Mesendoderm (in vitro differentiated cells): Measurements from ENCODE around the gene CBARP.
A peak's percentile ranks its signal among the peaks of the same experiment; 100 is the strongest.

Experiments
- DNase-seq: peaks from one replicate; pipeline ENCODE4 v3.0.0; 2013
- H2AK5ac ChIP-seq: 2 replicates; pipeline ENCODE4 v1.6.1; 2013; ENCODE audit warnings: low read length, inconsistent platforms
- H2BK120ac ChIP-seq: 2 replicates; pipeline ENCODE4 v1.6.1; 2013; ENCODE audit warnings: low read depth, mild to moderate bottlenecking, low read length, moderate library complexity, mixed read lengths
- H2BK15ac ChIP-seq: replicated peaks from 2 replicates; pipeline ENCODE4 v1.6.1; 2013; ENCODE audit warnings: low read depth, mild to moderate bottlenecking, moderate library complexity
- H2BK5ac ChIP-seq: 2 replicates; pipeline ENCODE4 v1.6.1; 2013; ENCODE audit warnings: low read length, inconsistent platforms
- H3K18ac ChIP-seq: 2 replicates; pipeline ENCODE4 v1.6.1; 2013; ENCODE audit warnings: mild to moderate bottlenecking, low read length, mixed read lengths
- H3K23ac ChIP-seq: one replicate; pipeline ENCODE4 v1.6.1; 2013; ENCODE audit warnings: low read length
- H3K27ac ChIP-seq: 2 replicates; pipeline ENCODE4 v1.5.1; 2013; ENCODE audit warnings: low read depth, mild to moderate bottlenecking, inconsistent platforms, low read length, moderate library complexity
- H3K27me3 ChIP-seq: 2 replicates; pipeline ENCODE4 v1.6.1; 2013; ENCODE audit warnings: low read length, control low read depth, mild to moderate bottlenecking, inconsistent platforms; ENCODE audit not compliant: insufficient read depth, poor library complexity
- H3K36me3 ChIP-seq: 2 replicates; pipeline ENCODE4 v1.6.1; 2013; ENCODE audit warnings: low read length, inconsistent platforms; ENCODE audit not compliant: control insufficient read depth, insufficient read depth
- H3K4ac ChIP-seq: one replicate; pipeline ENCODE4 v1.6.1; 2013; ENCODE audit warnings: low read depth, mild to moderate bottlenecking, low read length, moderate library complexity
- H3K4me1 ChIP-seq: 2 replicates; pipeline ENCODE4 v1.6.1; 2013; ENCODE audit warnings: low read depth, low read length, inconsistent platforms; ENCODE audit not compliant: control insufficient read depth
- H3K4me2 ChIP-seq: 2 replicates; pipeline ENCODE4 v1.6.1; 2013; ENCODE audit warnings: low read length
- H3K4me3 ChIP-seq: 2 replicates; pipeline ENCODE4 v1.5.1; 2013; ENCODE audit warnings: mild to moderate bottlenecking, low read length
- H3K56ac ChIP-seq: one replicate; pipeline ENCODE4 v1.6.1; 2013; ENCODE audit warnings: low read length
- H3K79me1 ChIP-seq: 2 replicates; pipeline ENCODE4 v1.6.1; 2013; ENCODE audit warnings: low read length, inconsistent platforms
- H3K79me2 ChIP-seq: 2 replicates; pipeline ENCODE4 v1.6.1; 2013; ENCODE audit warnings: mild to moderate bottlenecking, low read length; ENCODE audit not compliant: control insufficient read depth, insufficient read depth
- H3K9ac ChIP-seq: 2 replicates; pipeline ENCODE4 v1.6.1; 2013; ENCODE audit warnings: low read length, inconsistent platforms
- H4K5ac ChIP-seq: one replicate; pipeline ENCODE4 v1.6.1; 2013; ENCODE audit warnings: low read length
- H4K8ac ChIP-seq: one replicate; pipeline ENCODE4 v1.6.1; 2013; ENCODE audit warnings: low read depth, mild to moderate bottlenecking, control low read depth, low read length, moderate library complexity
- WGBS: extraction: QIAGEN DNeasy Blood & Tissue Kit; methylation state at CpG from one replicate; pipeline ENCODE4 v1.1.7; 2013; ENCODE audit warnings: low lambda C conversion rate, missing lambda C conversion rate; ENCODE audit not compliant: insufficient coverage; ENCODE audit errors: extremely low coverage; 5-methylcytosine and 5-hydroxymethylcytosine counted together

CBARP gene

DNA sequence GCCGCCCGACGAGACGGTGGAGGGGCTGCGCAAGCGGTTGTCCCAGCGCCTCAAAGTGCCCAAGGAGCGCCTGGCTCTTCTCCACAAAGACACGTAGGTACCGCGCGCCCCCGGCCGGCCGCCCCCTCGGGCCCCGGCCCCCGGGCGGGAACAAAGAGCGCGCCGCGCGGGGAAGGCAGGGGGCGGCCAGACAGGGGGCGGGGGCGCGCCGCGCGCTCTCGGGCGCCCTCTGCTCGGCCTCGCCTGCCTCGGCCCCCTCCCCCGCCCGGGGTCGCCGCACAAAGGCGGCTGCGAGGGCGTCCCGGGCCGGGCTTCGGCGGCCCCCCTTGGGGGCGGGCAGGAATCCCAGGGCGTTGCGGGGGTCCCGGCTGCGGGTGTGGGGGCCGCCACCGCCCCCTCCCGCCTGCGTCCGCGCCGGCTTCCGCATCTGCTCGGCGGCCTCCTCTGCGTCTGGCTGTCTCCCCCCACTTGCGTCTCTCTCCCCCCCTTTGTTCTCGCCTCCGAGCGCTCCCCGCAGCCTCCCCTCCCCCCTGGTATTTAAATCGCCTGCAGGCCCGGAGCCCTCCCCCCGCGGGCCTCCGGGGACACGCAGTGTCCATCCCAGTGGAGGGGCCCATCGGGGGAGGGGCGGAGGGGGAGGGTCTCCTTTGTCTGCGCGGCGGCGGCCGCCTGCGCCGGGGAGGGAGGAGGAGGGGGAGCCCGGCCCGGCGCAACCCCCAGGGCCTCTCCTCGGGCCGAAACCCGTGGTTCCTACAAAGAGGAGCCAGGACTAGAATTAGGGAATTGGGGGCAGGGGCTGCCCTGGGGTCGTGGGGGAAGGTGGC is 12.8 kb upstream of the CBARP start:
- Histone ChIP-seq H2BK5ac (peak overlapping the region; percentile 75), H4K5ac (no peak overlapping the region), H2BK15ac (no peak overlapping the region), H2BK120ac (peak overlapping the region; percentile 90), H3K27ac (peak overlapping the region; percentile 91), H4K8ac (peak overlapping the region; percentile 77), H3K27me3 (no peaks in the 10 kb centered on the region), H3K9ac (peak overlapping the region; percentile 96), H3K23ac (peak overlapping the region; percentile 94), H3K4me2 (peak overlapping the region; percentile 94), H3K4me1 (no peaks in the 10 kb centered on the region), H3K18ac (peak overlapping the region; percentile 99), H3K79me1 (peaks cover 13% of the 10 kb centered on the region), H3K79me2 (peaks cover 57% of the 10 kb centered on the region), H3K4me3 (peak overlapping the region; percentile 77), H3K4ac (peak overlapping the region; percentile 100), H3K56ac (peak overlapping the region; percentile 97), H3K36me3 (peaks cover 18% of the 10 kb centered on the region), H2AK5ac (peak overlapping the region; percentile 54)
- WGBS, result no CpG with 5 or more reads among the region's 90 CpGs
- peak; percentile 92 for DNase-seq

DNA sequence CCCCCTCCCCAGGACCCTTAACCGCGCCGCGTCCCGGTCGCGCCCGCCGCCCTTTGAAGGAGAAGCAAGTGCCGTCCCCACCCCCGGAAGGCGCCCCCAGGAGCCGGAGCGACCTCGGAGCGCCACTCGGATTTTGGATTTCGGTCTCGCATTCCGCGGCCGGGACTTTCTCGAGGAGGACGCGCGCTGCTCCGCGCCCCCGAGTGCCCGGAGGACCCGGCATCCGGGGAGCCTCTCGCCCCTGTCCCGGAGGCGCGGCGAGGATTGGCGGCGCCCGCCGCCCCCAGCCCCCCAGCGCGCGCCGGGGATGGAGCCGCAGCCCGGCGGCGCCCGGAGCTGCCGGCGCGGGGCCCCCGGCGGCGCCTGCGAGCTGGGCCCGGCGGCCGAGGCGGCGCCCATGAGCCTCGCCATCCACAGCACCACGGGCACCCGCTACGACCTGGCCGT is 12.2 kb upstream of the CBARP start:
- Histone ChIP-seq H3K79me2 (peaks cover 51% of the 10 kb centered on the region), H3K56ac (peak overlapping the region; percentile 97), H4K5ac (no peak overlapping the region), H3K4ac (peak overlapping the region; percentile 100), H3K36me3 (peaks cover 15% of the 10 kb centered on the region), H3K79me1 (peaks cover 8% of the 10 kb centered on the region), H3K4me1 (no peaks in the 10 kb centered on the region), H2BK15ac (no peak overlapping the region), H2AK5ac (no peak overlapping the region), H3K27ac (peak overlapping the region; percentile 91), H3K27me3 (no peaks in the 10 kb centered on the region), H3K9ac (peak overlapping the region; percentile 96), H3K18ac (peak overlapping the region; percentile 99), H3K4me3 (peak overlapping the region; percentile 77), H4K8ac (peak overlapping the region; percentile 6), H2BK5ac (no peak overlapping the region), H2BK120ac (peak overlapping the region; percentile 46), H3K4me2 (no peak overlapping the region), H3K23ac (peak overlapping the region; percentile 94)
- DNase-seq, result no peak
- no CpG with 5 or more reads among the region's 67 CpGs for WGBS

DNA sequence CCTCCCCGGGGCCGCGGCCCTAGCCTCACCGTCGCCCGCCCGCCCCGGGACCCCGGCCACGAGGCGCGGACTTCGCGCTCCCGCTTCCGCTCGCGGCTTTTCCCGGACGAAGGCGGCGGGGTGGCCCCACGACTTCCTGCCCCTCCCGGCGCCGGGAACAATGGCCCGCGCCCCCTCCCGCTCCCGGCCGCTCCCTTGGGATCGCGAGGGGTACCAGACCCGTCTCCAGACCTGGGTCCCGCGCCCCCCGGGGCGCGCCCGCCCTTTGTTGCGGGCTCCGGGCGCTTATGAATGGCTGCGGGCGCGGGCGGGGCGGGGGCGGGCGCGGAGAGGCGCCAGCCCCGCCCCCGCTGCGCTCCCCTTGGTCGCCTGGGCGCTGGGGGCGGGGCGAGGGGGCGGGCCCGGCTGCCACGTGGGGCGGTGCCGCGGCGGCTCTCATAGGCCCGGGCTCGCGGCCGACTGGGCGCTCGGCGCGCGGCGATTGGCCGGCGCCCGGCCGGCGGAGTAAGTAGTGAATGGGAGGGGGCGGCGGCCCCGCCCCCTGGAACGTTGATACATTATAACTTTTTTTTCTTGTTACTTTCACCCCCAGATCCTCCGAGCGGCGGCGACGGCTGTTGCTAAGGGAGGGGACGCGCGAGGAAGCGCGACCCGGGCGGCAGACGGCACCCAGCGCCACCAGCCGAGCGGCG is 11.6 kb upstream of the CBARP start:
- Histone ChIP-seq H4K8ac (peak overlapping the region; percentile 69), H3K23ac (peak overlapping the region; percentile 45), H3K27me3 (no peaks in the 10 kb centered on the region), H3K9ac (peak overlapping the region; percentile 96), H2BK15ac (no peak overlapping the region), H3K4ac (peak overlapping the region; percentile 100), H3K56ac (peak overlapping the region; percentile 98), H3K4me2 (no peak overlapping the region), H3K4me3 (peak overlapping the region; percentile 77), H4K5ac (no peak overlapping the region), H3K4me1 (no peaks in the 10 kb centered on the region), H3K79me1 (peaks cover 2% of the 10 kb centered on the region), H2BK5ac (no peak overlapping the region), H2BK120ac (peak overlapping the region; percentile 61), H3K27ac (peak overlapping the region; percentile 99), H2AK5ac (no peak overlapping the region), H3K79me2 (peaks cover 45% of the 10 kb centered on the region), H3K18ac (peak overlapping the region; percentile 99), H3K36me3 (peaks cover 10% of the 10 kb centered on the region)
- no CpG with 5 or more reads among the region's 102 CpGs for WGBS
- DNase-seq, result peak; percentile 97

DNA sequence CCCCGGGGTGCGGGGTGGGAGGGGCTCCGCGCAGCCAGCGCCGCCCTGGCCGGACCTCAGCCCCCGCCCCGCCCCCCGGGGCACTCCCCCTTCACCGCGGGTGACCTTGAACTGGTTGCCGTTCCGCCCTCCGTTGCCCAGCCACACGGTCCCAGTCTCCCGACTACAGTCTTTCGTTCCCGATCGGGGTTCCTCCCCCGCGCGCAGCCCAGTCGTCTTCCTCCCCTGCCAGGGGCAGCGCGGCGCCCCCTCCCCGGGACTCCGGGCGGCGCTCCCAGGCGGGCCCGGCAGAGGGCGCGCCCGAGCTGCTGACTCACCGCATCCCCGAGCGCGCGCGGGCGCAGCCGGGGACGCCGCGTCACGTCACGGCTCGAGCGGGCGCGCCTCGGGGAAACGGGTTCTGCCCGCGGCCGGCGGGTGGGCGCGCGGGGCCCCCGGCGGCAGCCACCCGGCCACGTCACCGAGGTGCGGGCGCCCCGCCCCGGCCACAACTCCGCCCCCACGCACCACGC is 11.0 kb upstream of the CBARP start:
- no CpG with 5 or more reads among the region's 74 CpGs for WGBS
- H3K27ac ChIP-seq, result peak overlapping the region; percentile 99
- H3K4me2 ChIP-seq, result peak overlapping the region; percentile 22
- peak overlapping the region; percentile 92 for H3K18ac ChIP-seq
- no peaks in the 10 kb centered on the region for H3K4me1 ChIP-seq
- peak overlapping the region; percentile 61 for H2BK120ac ChIP-seq
- peak overlapping the region; percentile 69 for H4K8ac ChIP-seq
- peak overlapping the region; percentile 86 for H3K4me3 ChIP-seq
- H2BK5ac ChIP-seq, result no peak overlapping the region
- no peaks in the 10 kb centered on the region for H3K27me3 ChIP-seq
- peak overlapping the region; percentile 98 for H3K56ac ChIP-seq
- H2AK5ac ChIP-seq, result no peak overlapping the region
- H3K79me1 ChIP-seq, result peaks cover 2% of the 10 kb centered on the region
- peak overlapping the region; percentile 94 for H3K9ac ChIP-seq
- peaks cover 39% of the 10 kb centered on the region for H3K79me2 ChIP-seq
- H3K4ac ChIP-seq, result peak overlapping the region; percentile 93
- no peak overlapping the region for H4K5ac ChIP-seq
- H3K23ac ChIP-seq, result peak overlapping the region; percentile 45
- H3K36me3 ChIP-seq, result peaks cover 7% of the 10 kb centered on the region
- H2BK15ac ChIP-seq, result no peak overlapping the region
- DNase-seq, result no peak

DNA sequence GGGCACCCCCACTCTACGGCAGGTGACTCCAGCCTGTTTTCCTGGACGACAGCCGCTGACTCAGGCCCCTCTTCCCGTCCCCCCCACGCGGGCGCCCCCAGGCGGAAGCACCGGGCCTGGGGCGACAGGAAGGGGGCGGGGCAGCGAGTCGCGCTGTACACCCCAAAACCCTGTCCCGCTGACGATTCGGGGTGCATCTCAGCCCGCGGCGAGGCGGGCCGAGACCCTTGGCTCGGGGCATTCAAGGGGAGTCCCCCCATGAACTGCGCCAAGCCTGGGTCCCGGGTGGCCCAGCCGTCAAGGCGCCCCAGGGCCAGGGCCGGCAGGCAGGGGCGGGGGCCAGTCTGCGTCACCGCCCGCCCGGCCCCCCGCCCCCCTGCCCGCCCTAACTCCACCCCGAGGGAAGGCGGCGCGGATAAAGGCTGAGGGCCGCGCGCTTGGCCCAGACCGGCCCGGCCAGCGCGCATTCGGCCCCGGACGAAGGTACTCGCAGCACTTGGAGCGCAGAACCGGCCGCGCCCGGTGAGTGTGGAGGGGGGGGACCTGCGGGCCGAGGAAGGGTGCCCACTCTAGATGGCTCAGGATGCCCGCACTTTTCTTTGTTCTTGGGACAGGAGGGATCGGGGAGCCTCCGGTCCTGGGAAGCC is 10.5 kb upstream of the CBARP start, which contains the start of gene MIDN:
Gene MIDN, plus strand, starts transcription at position 445 of the 647 bp plus-strand sequence. CDS start 1,714 bp downstream, outside the sequence.
- Histone ChIP-seq H2AK5ac (no peak within 1 kb of the TSS), H4K8ac (peak within 1 kb of the TSS; percentile 69), H3K27ac (peak within 1 kb of the TSS; percentile 99), H3K36me3 (peaks cover 5% of the 10 kb centered on the region), H2BK120ac (peak within 1 kb of the TSS; percentile 61), H3K4me3 (peak within 1 kb of the TSS; percentile 86), H3K79me1 (no peaks in the 10 kb centered on the region), H3K56ac (peak within 1 kb of the TSS; percentile 98), H4K5ac (no peak within 1 kb of the TSS), H3K23ac (peak within 1 kb of the TSS; percentile 66), H2BK15ac (no peak within 1 kb of the TSS), H3K4ac (peak within 1 kb of the TSS; percentile 93), H3K9ac (peak within 1 kb of the TSS; percentile 94), H3K79me2 (peaks cover 33% of the 10 kb centered on the region), H3K4me2 (peak within 1 kb of the TSS; percentile 84), H3K4me1 (no peaks in the 10 kb centered on the region), H3K18ac (peak within 1 kb of the TSS; percentile 92), H2BK5ac (peak within 1 kb of the TSS; percentile 78), H3K27me3 (no peaks in the 10 kb centered on the region)
- no CpG with 5 or more reads among the region's 60 CpGs for WGBS
- peak; percentile 90 for DNase-seq
